ENCODE data around the gene POFUT2.

POFUT2 gene

GRCh38 chr21:45287438-45288391 is at the start of gene POFUT2:
TSS of gene POFUT2 (minus strand) at chr21:45287895. CDS start at chr21:45287871, 24 bp downstream.
- ATAC-seq = peak; percentile 70
- no peak for TF ChIP-seq POU6F1 (CRISPR knock-in tag; IDR thresholded peaks at IDR 0.05; ENCODE audit: borderline replicate concordance, low read depth)
- no peak for TF ChIP-seq ZC3H10 (CRISPR knock-in tag; IDR thresholded peaks at IDR 0.05)
- TF ChIP-seq CSRNP3 (CRISPR knock-in tag; IDR thresholded peaks at IDR 0.05) = no peak
- TF ChIP-seq TCF4 (CRISPR knock-in tag; IDR thresholded peaks at IDR 0.05; ENCODE audit: borderline replicate concordance) = no peak
- no peak for TF ChIP-seq BACH2 (CRISPR knock-in tag; IDR thresholded peaks at IDR 0.05; ENCODE audit: borderline replicate concordance)
- TF ChIP-seq ARNTL (CRISPR knock-in tag; IDR thresholded peaks at IDR 0.05; ENCODE audit: borderline replicate concordance, low read depth) = no peak
- TF ChIP-seq SNAI2 (CRISPR knock-in tag; IDR thresholded peaks at IDR 0.05) = no peak
- TF ChIP-seq PPARA (CRISPR knock-in tag; IDR thresholded peaks at IDR 0.05; ENCODE audit: borderline replicate concordance) = no peak
- no peak for TF ChIP-seq ESRRG (CRISPR knock-in tag; IDR thresholded peaks at IDR 0.05)
- TF ChIP-seq PATZ1 (CRISPR knock-in tag; IDR thresholded peaks at IDR 0.05; ENCODE audit: borderline replicate concordance) = no peak
- TF ChIP-seq ZNF565 (CRISPR knock-in tag; conservative IDR thresholded peaks at IDR 0.05; ENCODE audit: low read depth) = no peak
- no peak for TF ChIP-seq CREB5 (CRISPR knock-in tag; IDR thresholded peaks at IDR 0.05; ENCODE audit: low read depth)
- no peak for TF ChIP-seq ZNF70 (CRISPR knock-in tag; IDR thresholded peaks at IDR 0.05)
- TF ChIP-seq ZNF8 (CRISPR knock-in tag; IDR thresholded peaks at IDR 0.05) = no peak
- no peak for TF ChIP-seq RARB (CRISPR knock-in tag; IDR thresholded peaks at IDR 0.05)

GRCh38 chr21:45336870-45337269 is 49.2 kb upstream of the POFUT2 start:
- peak; percentile 79 for ATAC-seq
- no peak for TF ChIP-seq TCF4 (CRISPR knock-in tag; IDR thresholded peaks at IDR 0.05; ENCODE audit: borderline replicate concordance)
- no peak for TF ChIP-seq BACH2 (CRISPR knock-in tag; IDR thresholded peaks at IDR 0.05; ENCODE audit: borderline replicate concordance)
- TF ChIP-seq ESRRG (CRISPR knock-in tag; IDR thresholded peaks at IDR 0.05) = no peak
- TF ChIP-seq ARNTL (CRISPR knock-in tag; IDR thresholded peaks at IDR 0.05; ENCODE audit: borderline replicate concordance, low read depth) = no peak
- TF ChIP-seq ZC3H10 (CRISPR knock-in tag; IDR thresholded peaks at IDR 0.05) = no peak
- no peak for TF ChIP-seq PPARA (CRISPR knock-in tag; IDR thresholded peaks at IDR 0.05; ENCODE audit: borderline replicate concordance)
- TF ChIP-seq PATZ1 (CRISPR knock-in tag; IDR thresholded peaks at IDR 0.05; ENCODE audit: borderline replicate concordance) = no peak
- no peak for TF ChIP-seq CREB5 (CRISPR knock-in tag; IDR thresholded peaks at IDR 0.05; ENCODE audit: low read depth)
- TF ChIP-seq CSRNP3 (CRISPR knock-in tag; IDR thresholded peaks at IDR 0.05) = no peak
- TF ChIP-seq GLIS3 (CRISPR knock-in tag; IDR thresholded peaks at IDR 0.05) = no peak
- no peak for TF ChIP-seq TSHZ2 (CRISPR knock-in tag; IDR thresholded peaks at IDR 0.05)
- TF ChIP-seq ZFP3 (CRISPR knock-in tag; IDR thresholded peaks at IDR 0.05) = no peak
